NT2/D1 (cell line): ENCODE results near the gene TRIM39.

ENCODE experiments used
- SUZ12 ChIP-seq: IDR thresholded peaks from 2 replicates; pipeline ENCODE4 v1.6.1; 2011; ENCODE audit not compliant: insufficient read length, insufficient read depth; ENCODE audit errors: extremely low read depth
- YY1 ChIP-seq: IDR thresholded peaks from 2 replicates; pipeline ENCODE4 v1.6.1; 2011; ENCODE audit not compliant: insufficient read length, insufficient read depth
- ZNF274 ChIP-seq: IDR thresholded peaks from 2 replicates; pipeline ENCODE4 v1.6.1; 2011; ENCODE audit warnings: mild to moderate bottlenecking, low read depth, low read length

DNA sequence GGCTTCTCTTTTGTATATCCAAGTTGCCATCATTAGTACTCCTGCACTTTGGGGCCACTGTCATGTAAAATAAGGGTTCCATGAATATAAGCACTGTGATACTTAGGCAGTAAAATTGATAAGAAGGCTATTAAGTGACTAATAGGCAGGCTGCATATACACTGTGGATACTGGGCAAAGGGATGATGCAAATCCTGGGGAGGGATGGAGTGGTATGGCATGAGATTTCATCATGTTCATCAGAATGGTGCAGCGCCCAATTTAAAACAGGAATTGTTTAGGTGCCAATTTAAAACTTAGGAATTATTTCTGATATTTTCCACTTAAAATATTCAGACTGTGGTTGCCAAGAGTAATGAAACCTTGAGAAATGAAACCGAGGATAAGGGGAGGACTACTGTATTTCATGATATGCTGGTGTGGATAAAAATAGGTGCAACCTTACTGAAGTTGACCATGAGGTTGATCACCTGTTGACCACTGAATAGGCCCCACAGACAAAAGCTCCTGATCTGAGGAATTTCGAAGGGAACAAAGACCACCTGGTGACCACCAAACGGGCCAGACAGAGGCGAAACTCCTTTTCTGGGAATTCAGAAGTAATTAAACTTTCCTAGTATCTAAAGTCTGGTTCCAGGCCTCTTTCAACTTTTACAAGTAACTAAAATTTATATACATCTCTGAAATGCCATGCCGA is 4.9 kb upstream of the TRIM39 start:
- TF ChIP-seq SUZ12 (no peak), YY1 (no peak), ZNF274 (no peak)
